ENCODE data around the gene CCN5.

- no peak for TF ChIP-seq CTCF (conservative IDR thresholded peaks at IDR 0.05 in 1 of 2, IDR thresholded peaks at IDR 0.05 in 1 of 2; ENCODE audit: extremely low read depth in 1 of 2, insufficient read depth in 1 of 2, low read depth in 1 of 2, low read length in 2 of 2)
- TF ChIP-seq EZH2 (IDR thresholded peaks at IDR 0.05; ENCODE audit: borderline replicate concordance, low read length), result no peak
These were observed 39.4 kb downstream of the CCN5 start for GRCh38 chr20:44754554-44754953.
